HepG2 (cell line): ENCODE results near the gene RDH14. TPM values are rescaled to one million over a fixed set of nuclear protein-coding genes. Genes with fewer than 3 reads are reported as not detected.

Source experiments
- CREM ChIP-seq, 2 experiments: sonication (generic) in 1 of 2; formaldehyde crosslinking in 1 of 2; IDR thresholded peaks; 2 replicates each; pipeline versions ENCODE4 v1.4.0 to v1.6.1; 2016 to 2020; ENCODE audit warnings: antibody characterized with exemption in 1 of 2, mild to moderate bottlenecking in 1 of 2, missing genetic modification reagents in 1 of 2
- EP300 ChIP-seq, 3 experiments: sonication (generic) in 1 of 3; formaldehyde crosslinking in 1 of 3; IDR thresholded peaks; 2 replicates each; pipeline versions ENCODE4 v1.5.1 to v1.6.1; 2011 to 2020; ENCODE audit warnings: low read depth in 2 of 3, low read length in 2 of 3, borderline replicate concordance in 1 of 3, improper control_type of control experiment in 1 of 3, mild to moderate bottlenecking in 1 of 3, missing genetic modification reagents in 1 of 3, moderate library complexity in 1 of 3
- FOSL2 ChIP-seq: sonication (generic); formaldehyde crosslinking; IDR thresholded peaks from 2 replicates; pipeline ENCODE4 v1.4.0; 2020; ENCODE audit warnings: missing genetic modification reagents
- GATAD1 ChIP-seq: IDR thresholded peaks from 2 replicates; pipeline ENCODE4 v1.6.1; 2016; ENCODE audit warnings: missing genetic modification reagents, missing compliant biosample characterization
- HOXA5 ChIP-seq: sonication (generic); formaldehyde crosslinking; IDR thresholded peaks from 2 replicates; pipeline ENCODE4 v1.4.0; 2020; ENCODE audit warnings: missing genetic modification reagents
- JARID2 ChIP-seq: sonication (generic); formaldehyde crosslinking; IDR thresholded peaks from 2 replicates; pipeline ENCODE4 v1.8.1; 2023; ENCODE audit warnings: missing genetic modification reagents, inconsistent platforms; ENCODE audit not compliant: insufficient replicate concordance
- KDM1A ChIP-seq: IDR thresholded peaks from 2 replicates; pipeline ENCODE4 v1.6.1; 2016; ENCODE audit warnings: missing compliant biosample characterization
- POLR2AphosphoS2 ChIP-seq: IDR thresholded peaks from 2 replicates; pipeline ENCODE4 v1.6.1; 2011; ENCODE audit warnings: low read depth, low read length, improper control_type of control experiment
- SOX13 ChIP-seq, 3 experiments: fragments of 450-650 bp in 1 of 3; sonication (generic) in 1 of 3; formaldehyde crosslinking in 1 of 3; IDR thresholded peaks in 2 of 3; conservative IDR thresholded peaks in 1 of 3; 2 replicates each; pipeline versions ENCODE4 v1.5.0 to v1.6.1; 2016 to 2020; ENCODE audit warnings: antibody characterized with exemption in 1 of 3, mild to moderate bottlenecking in 1 of 3, missing compliant biosample characterization in 1 of 3, missing genetic modification reagents in 1 of 3, moderate library complexity in 1 of 3
- TBX3 ChIP-seq: fragments of 450-650 bp; IDR thresholded peaks from 2 replicates; pipeline ENCODE4 v1.6.1; 2017; ENCODE audit warnings: antibody characterized with exemption, mild to moderate bottlenecking, inconsistent platforms, borderline replicate concordance
- ZBTB21 ChIP-seq: sonication (generic); formaldehyde crosslinking; IDR thresholded peaks from 2 replicates; pipeline ENCODE4 v1.4.0; 2020; ENCODE audit warnings: missing genetic modification reagents
- ZFP82 ChIP-seq: sonication (generic); formaldehyde crosslinking; IDR thresholded peaks from 2 replicates; pipeline ENCODE4 v1.5.1; 2020; ENCODE audit warnings: mild to moderate bottlenecking, missing genetic modification reagents, borderline replicate concordance
- ZNF496 ChIP-seq: sonication (generic); formaldehyde crosslinking; IDR thresholded peaks from 2 replicates; pipeline ENCODE4 v1.8.1; 2023; ENCODE audit warnings: mild to moderate bottlenecking, moderate library complexity, missing genetic modification reagents; ENCODE audit not compliant: insufficient replicate concordance
- ZNF724P ChIP-seq: sonication (generic); formaldehyde crosslinking; IDR thresholded peaks from 2 replicates; pipeline ENCODE4 v1.8.0; 2022; ENCODE audit warnings: missing genetic modification reagents, borderline replicate concordance
- ZNF737 ChIP-seq: sonication (generic); formaldehyde crosslinking; IDR thresholded peaks from 2 replicates; pipeline ENCODE4 v1.5.0; 2020; ENCODE audit warnings: missing genetic modification reagents, mild to moderate bottlenecking, borderline replicate concordance
- ZNF75D ChIP-seq: sonication (generic); formaldehyde crosslinking; IDR thresholded peaks from 2 replicates; pipeline ENCODE4 v1.8.1; 2023; ENCODE audit warnings: missing genetic modification reagents, mild to moderate bottlenecking, borderline replicate concordance
- ZNF790 ChIP-seq: sonication (generic); formaldehyde crosslinking; IDR thresholded peaks from 2 replicates; pipeline ENCODE4 v1.8.0; 2022; ENCODE audit warnings: missing genetic modification reagents, mild to moderate bottlenecking, borderline replicate concordance
- polyA plus RNA-seq, 8 experiments: library from polyadenylated mRNA; depleted of rRNA in 3 of 8; stranded (reverse) in 7 of 8; unstranded in 1 of 8; fragments of >200 nt; fragmentation: Illumina TruSeq in 4 of 8; extraction: Trizol in 4 of 8; gene quantifications; 2 replicates each; pipeline versions ENCODE4 v1.2.1 to v1.2.3, GENCODE V29; 2011 to 2016; ENCODE audit warnings: low read depth in 4 of 8, missing spikeins in 1 of 8, mixed read lengths in 1 of 8; ENCODE audit not compliant: insufficient read depth in 1 of 8
- total RNA-seq, 5 experiments: library from RNA; depleted of rRNA; stranded (reverse); fragments of >200 nt; fragmentation: Illumina TruSeq; extraction: Trizol; gene quantifications; 2 replicates each; pipeline ENCODE4 v1.2.3, GENCODE V29; 2016; ENCODE audit warnings: low read depth in 1 of 5
- TF ChIP-seq, protein P1 (sequence below): sonication (generic); formaldehyde crosslinking; IDR thresholded peaks from 2 replicates; pipeline ENCODE4 v1.4.0; 2020; ENCODE audit warnings: missing genetic modification reagents, borderline replicate concordance
- TF ChIP-seq, protein P2 (sequence below): sonication (generic); formaldehyde crosslinking; IDR thresholded peaks from 2 replicates; pipeline ENCODE4; 2020; ENCODE audit warnings: missing genetic modification reagents, mild to moderate bottlenecking, borderline replicate concordance
- TF ChIP-seq, protein P3 (sequence below): fragments of 450-650 bp; IDR thresholded peaks from 2 replicates; pipeline ENCODE4 v1.6.1; 2017
- TF ChIP-seq, protein P4 (sequence below): sonication (generic); formaldehyde crosslinking; IDR thresholded peaks from 2 replicates; pipeline ENCODE4 v1.4.0; 2020; ENCODE audit warnings: mild to moderate bottlenecking, missing genetic modification reagents

The RDH14 gene
- total and polyA plus RNA-seq, 2 of the 13 experiments (the other 11 are each of a cell fraction or from before 2014, with no cell fraction given) = 27.4 to 39.9 TPM

DNA sequence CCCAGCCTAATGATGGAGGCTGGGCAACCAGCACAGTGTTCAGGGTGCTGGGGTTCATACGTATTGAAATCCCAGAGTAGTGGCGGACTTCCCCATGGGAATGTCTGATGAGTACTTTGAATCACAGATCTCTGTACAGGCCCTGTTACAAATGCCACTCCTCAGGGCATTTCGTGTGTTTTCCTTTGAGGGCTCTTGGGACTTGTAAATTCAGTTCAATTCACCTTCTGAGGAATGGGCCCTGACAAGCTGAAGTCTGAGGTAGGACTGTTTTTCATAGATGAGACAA lies 288 bp upstream of the RDH14 start (continued):
- TF ChIP-seq, protein P1, sequence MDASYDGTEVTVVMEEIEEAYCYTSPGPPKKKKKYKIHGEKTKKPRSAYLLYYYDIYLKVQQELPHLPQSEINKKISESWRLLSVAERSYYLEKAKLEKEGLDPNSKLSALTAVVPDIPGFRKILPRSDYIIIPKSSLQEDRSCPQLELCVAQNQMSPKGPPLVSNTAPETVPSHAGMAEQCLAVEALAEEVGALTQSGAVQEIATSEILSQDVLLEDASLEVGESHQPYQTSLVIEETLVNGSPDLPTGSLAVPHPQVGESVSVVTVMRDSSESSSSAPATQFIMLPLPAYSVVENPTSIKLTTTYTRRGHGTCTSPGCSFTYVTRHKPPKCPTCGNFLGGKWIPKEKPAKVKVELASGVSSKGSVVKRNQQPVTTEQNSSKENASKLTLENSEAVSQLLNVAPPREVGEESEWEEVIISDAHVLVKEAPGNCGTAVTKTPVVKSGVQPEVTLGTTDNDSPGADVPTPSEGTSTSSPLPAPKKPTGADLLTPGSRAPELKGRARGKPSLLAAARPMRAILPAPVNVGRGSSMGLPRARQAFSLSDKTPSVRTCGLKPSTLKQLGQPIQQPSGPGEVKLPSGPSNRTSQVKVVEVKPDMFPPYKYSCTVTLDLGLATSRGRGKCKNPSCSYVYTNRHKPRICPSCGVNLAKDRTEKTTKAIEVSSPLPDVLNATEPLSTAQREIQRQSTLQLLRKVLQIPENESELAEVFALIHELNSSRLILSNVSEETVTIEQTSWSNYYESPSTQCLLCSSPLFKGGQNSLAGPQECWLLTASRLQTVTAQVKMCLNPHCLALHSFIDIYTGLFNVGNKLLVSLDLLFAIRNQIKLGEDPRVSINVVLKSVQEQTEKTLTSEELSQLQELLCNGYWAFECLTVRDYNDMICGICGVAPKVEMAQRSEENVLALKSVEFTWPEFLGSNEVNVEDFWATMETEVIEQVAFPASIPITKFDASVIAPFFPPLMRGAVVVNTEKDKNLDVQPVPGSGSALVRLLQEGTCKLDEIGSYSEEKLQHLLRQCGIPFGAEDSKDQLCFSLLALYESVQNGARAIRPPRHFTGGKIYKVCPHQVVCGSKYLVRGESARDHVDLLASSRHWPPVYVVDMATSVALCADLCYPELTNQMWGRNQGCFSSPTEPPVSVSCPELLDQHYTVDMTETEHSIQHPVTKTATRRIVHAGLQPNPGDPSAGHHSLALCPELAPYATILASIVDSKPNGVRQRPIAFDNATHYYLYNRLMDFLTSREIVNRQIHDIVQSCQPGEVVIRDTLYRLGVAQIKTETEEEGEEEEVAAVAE (CRISPR knock-in tag) = no peak
- 0 out of 2 replicates have a peak, but pooled peaks have one; percentile 37 for TF ChIP-seq HOXA5
- no peak for TF ChIP-seq POLR2AphosphoS2
- TF ChIP-seq ZNF724P (CRISPR knock-in tag) = no peak
- no peak; the same call in 1 of the 2 replicates for TF ChIP-seq FOSL2 (CRISPR knock-in tag)
- no peak for TF ChIP-seq ZNF496
- no peak for TF ChIP-seq EP300 (IDR thresholded peaks at IDR 0.05; ENCODE audit: low read depth in 2 of 2, low read length in 2 of 2)
- no peak; the same call in 1 of the 2 replicates for TF ChIP-seq EP300 (CRISPR knock-in tag; IDR thresholded peaks at IDR 0.05; ENCODE audit: borderline replicate concordance)
- TF ChIP-seq CREM (IDR thresholded peaks at IDR 0.05) = no peak
- TF ChIP-seq CREM (CRISPR knock-in tag; IDR thresholded peaks at IDR 0.05) = no peak
- TF ChIP-seq ZNF75D (CRISPR knock-in tag) = no peak
- no peak for TF ChIP-seq ZNF737 (CRISPR knock-in tag)
- TF ChIP-seq, protein P2, sequence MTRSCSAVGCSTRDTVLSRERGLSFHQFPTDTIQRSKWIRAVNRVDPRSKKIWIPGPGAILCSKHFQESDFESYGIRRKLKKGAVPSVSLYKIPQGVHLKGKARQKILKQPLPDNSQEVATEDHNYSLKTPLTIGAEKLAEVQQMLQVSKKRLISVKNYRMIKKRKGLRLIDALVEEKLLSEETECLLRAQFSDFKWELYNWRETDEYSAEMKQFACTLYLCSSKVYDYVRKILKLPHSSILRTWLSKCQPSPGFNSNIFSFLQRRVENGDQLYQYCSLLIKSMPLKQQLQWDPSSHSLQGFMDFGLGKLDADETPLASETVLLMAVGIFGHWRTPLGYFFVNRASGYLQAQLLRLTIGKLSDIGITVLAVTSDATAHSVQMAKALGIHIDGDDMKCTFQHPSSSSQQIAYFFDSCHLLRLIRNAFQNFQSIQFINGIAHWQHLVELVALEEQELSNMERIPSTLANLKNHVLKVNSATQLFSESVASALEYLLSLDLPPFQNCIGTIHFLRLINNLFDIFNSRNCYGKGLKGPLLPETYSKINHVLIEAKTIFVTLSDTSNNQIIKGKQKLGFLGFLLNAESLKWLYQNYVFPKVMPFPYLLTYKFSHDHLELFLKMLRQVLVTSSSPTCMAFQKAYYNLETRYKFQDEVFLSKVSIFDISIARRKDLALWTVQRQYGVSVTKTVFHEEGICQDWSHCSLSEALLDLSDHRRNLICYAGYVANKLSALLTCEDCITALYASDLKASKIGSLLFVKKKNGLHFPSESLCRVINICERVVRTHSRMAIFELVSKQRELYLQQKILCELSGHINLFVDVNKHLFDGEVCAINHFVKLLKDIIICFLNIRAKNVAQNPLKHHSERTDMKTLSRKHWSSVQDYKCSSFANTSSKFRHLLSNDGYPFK (CRISPR knock-in tag) = no peak
- TF ChIP-seq ZBTB21 (CRISPR knock-in tag) = no peak
- TF ChIP-seq, protein P3, sequence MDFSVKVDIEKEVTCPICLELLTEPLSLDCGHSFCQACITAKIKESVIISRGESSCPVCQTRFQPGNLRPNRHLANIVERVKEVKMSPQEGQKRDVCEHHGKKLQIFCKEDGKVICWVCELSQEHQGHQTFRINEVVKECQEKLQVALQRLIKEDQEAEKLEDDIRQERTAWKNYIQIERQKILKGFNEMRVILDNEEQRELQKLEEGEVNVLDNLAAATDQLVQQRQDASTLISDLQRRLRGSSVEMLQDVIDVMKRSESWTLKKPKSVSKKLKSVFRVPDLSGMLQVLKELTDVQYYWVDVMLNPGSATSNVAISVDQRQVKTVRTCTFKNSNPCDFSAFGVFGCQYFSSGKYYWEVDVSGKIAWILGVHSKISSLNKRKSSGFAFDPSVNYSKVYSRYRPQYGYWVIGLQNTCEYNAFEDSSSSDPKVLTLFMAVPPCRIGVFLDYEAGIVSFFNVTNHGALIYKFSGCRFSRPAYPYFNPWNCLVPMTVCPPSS = no peak
- TF ChIP-seq JARID2 (CRISPR knock-in tag) = no peak
- TF ChIP-seq SOX13 (IDR thresholded peaks at IDR 0.05) = no peak
- TF ChIP-seq SOX13 (CRISPR knock-in tag; conservative IDR thresholded peaks at IDR 0.05 in 1 of 2, IDR thresholded peaks at IDR 0.05 in 1 of 2) = no peak
- TF ChIP-seq ZFP82 (CRISPR knock-in tag) = no peak
- TF ChIP-seq, protein P4, sequence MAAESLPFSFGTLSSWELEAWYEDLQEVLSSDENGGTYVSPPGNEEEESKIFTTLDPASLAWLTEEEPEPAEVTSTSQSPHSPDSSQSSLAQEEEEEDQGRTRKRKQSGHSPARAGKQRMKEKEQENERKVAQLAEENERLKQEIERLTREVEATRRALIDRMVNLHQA (CRISPR knock-in tag) = no peak
- TF ChIP-seq GATAD1 (CRISPR knock-in tag) = peak; percentile 11; the same call in 1 of the 2 replicates
- TF ChIP-seq ZNF790 (CRISPR knock-in tag) = no peak
- no peak for TF ChIP-seq KDM1A (CRISPR knock-in tag)
- no peak for TF ChIP-seq TBX3
